ENCODE measurements around the gene TNPO3.
"Not testable (repeated sequence)": the region's sequence is repeated elsewhere in the genome, so short reads cannot be mapped to it uniquely, and the experiment has no call there.

Gene TNPO3

DNA sequence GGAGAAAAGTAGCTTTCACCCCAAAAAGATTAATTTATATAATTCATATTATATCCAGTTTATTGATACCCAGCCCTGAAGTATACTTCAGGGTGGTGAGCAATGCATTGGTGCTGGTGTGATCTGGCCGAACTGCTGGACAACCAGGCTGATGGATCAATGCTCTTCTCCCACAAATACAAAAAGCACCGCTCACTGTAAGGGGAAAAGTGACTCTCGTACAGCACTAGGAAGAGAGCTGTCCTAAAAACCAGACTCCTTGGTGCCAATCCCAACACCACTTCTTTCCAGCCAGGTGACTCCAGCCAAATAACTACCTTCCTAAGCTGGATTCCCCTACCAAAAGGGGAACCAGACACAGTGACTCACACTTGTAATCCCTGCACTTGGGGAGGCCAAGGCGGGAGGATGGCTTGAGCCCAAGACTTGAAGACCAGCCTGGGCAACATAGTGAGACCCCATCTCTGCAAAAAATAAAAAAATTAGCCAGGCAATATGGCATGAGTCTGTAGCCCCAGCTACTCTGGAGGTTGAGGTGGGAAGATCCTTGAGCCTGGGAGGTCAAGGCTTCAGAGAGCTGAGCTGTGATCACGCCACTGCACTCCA, 13.1 kb upstream of the TNPO3 start:
- no peak for DNase-seq

GRCh38 chr7:129067132-129067561, 12.2 kb upstream of the TNPO3 start:
- not testable (repeated sequence) for DNase-seq

DNA sequence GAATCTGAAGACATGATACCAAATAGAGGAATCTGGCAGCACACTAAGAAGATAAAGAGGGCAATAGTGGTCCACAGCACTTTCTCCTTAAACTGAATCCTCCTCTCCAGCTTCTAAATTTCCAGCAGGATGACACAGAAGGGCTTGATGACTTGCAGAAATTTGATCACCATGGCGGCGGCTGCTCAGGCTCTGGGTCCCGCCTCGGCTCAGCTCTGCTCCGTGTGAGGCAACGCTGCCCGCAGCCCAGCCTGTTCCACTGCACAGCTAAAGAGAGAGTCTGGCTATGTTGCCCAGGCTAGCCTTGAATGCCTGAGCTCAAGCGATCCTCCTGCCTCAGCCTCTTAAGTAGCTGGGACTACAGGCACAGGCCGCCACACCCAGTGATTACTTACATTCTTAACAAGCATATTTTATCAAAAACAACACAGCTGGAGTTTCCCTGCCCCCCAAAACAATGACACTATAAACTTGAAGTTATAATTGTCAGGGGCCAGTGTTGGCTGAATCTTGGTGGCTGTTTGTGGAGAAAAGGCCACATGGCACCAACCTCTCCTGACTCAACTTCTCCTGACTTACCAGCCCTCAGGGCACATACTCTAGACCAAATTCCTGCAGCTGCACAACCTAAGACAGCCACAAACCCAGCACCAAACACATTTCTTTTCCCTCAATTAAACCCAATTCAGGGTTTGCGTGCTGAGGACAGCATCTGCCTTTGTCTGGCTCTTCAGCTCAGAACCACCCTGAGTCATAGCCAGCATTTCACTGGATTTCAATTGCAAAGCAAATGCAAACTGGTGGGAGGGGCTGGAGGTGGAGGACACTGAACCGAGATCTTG, 11.6 kb upstream of the TNPO3 start:
- no peak for DNase-seq

- DNase-seq, result no peak
These were observed 1.1 kb upstream of the TNPO3 start for GRCh38 chr7:129055861-129056464.

GRCh38 chr7:129055294-129055816, 444 bp upstream of the TNPO3 start:
- no peak for DNase-seq

GRCh38 chr7:129053938-129054437, 923 bp downstream of the TNPO3 start:
- no peak for DNase-seq

GRCh38 chr7:129052441-129052840, 2.5 kb downstream of the TNPO3 start:
- no peak for DNase-seq

- DNase-seq, result not testable (repeated sequence)
These were observed 3.5 kb downstream of the TNPO3 start for GRCh38 chr7:129051459-129051858.

DNA sequence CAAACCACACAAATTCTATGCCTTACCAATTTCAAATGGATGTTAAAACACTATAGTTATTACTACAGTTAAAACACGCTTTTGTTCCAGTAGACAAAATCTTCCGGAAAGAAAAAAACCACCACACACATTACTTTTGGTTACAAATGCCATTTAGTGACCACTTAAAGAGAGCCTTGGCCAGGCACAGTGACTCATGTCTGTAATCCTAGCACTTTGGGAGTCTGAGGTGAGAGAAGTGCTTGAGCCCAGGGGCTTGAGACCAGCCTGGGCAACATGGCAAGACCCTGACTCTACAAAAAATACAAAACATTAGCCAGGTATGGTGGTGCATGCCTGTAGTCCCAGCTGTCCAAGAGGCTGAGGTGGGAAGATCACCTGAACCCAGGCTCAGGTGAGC, 7.2 kb downstream of the TNPO3 start:
- no peak for DNase-seq

- DNase-seq, result no peak
These were observed 9.2 kb downstream of the TNPO3 start for GRCh38 chr7:129045682-129046081.

DNA sequence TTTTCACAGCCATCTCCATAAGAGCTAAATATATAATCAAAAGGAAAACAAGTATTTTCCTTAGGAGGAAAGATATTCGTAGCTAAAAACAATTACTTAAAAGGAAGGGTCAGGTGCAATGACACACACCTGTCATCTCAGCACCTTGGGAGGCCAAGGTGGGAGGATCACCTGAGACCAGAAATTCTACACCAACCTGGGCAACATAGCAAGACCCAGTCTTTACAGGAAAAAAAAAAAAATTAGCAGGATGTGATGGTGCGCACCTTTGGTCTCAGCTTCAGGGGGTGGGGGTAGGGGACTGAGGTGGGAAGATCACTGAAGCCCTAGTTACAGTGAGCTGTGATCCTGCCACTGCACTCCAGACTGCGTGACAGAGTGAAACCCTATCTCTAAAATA, 11.9 kb downstream of the TNPO3 start:
- DNase-seq, result no peak

GRCh38 chr7:129041142-129042085, 13.5 kb downstream of the TNPO3 start:
- peak; percentile 32 for DNase-seq

DNA sequence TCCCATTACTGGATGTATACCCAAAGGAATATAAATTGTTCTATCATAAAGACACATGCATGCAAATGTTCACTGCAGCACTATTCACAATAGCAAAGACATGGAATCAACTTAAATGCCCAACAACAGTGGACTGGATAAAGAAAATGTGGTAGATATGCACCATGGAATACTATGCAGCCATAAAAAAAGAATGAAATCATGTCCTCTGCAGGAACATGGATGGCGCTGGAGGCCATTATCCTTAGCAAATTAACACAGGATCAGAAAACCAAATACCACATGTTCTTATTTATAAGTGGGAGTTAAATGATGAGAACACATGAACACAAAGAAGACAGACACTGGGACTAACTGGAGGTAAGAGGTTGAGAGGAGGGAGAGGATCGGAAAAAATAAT, 16.4 kb downstream of the TNPO3 start:
- not testable (repeated sequence) for DNase-seq

DNA sequence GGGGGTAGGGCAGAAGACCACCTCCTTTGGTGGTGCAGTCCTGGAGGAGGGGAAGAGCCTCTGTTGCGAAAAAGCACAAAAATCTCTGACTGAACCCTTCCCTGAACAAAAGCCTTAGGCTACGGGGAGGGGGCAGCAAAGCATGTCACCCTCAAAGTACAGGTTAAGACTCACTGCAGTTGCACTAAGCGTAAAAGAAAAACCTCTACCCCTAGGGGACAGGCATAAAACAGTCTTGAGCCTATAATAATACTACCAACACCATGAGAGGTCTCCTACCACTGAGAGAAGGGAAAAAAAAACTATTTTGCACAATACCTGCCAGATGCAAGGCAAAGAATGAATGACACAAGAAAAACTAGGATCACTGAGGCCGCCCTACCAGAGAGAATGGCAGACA, 17.3 kb downstream of the TNPO3 start:
- DNase-seq, result no peak

GRCh38 chr7:129032017-129032416, 22.9 kb downstream of the TNPO3 start:
- no peak for DNase-seq

- DNase-seq, result no peak
These were observed 24.5 kb downstream of the TNPO3 start for GRCh38 chr7:129030440-129030839.

DNA sequence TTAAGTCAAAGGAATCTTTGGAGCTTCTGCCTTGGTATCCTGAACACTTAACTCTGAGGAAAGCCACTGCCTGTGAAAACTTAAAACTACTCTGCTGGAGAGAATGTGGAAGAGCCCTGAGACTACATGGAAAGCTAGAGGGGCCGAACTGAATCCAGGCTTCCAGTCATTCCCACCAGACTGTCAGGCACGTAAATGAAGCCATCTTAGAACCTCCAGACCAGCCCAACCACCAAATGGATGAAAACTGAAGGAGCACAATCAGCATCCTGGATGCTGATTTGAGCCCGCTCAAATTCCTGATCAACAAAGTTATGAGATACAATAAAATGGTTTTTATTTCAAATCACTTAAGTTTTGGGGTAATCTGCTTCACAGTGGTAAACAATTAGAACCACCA, 30.8 kb downstream of the TNPO3 start:
- DNase-seq, result no peak

- no peak for DNase-seq
These were observed 33.3 kb downstream of the TNPO3 start for GRCh38 chr7:129021656-129022055.

DNA sequence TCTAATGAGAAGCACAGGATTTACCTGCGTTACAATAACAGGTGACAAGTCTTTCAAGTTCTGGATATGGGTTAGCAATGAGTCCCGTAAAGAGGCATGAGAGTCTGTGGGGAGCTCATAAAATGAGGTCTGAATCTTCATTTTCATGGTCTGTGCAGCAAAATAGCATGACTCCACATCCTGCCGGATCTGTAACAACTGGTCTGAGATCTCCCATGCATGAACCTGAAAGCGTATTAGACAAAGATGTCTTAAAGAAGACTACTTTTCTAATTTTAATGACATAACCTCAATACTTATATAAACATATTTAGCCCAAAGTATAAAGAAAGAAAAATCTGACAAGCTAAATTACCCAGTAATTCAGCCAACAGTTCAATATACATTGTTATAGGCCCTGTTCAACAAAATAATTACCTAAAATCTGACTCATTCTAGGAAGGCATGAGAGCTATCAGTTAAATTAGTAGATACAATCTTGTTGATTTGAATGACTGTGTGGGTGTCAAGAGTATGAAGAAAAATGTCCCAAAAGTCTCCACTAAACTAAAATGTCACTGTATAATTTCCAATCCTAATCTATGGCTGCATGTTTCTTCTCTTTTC, 36.9 kb downstream of the TNPO3 start:
- no peak for DNase-seq

DNA sequence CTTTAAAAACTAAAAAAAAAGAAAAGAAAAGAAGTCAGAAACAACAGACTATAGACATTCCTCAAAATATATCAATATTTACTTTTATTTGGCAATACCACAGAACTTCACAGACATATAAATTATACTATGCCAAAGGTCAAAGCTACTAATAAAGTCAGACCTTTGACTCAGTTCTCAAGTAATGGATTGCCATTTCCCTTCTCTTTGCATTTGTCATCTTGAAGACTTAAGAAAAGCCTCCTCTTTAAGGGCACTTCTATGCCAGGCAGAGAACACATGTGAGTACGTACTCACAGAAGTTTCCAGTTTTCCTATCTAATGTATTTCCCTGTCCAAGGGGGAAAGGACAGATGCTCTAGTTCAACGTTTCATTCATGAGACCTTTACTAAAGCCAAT, 37.6 kb downstream of the TNPO3 start:
- no peak for DNase-seq

DNA sequence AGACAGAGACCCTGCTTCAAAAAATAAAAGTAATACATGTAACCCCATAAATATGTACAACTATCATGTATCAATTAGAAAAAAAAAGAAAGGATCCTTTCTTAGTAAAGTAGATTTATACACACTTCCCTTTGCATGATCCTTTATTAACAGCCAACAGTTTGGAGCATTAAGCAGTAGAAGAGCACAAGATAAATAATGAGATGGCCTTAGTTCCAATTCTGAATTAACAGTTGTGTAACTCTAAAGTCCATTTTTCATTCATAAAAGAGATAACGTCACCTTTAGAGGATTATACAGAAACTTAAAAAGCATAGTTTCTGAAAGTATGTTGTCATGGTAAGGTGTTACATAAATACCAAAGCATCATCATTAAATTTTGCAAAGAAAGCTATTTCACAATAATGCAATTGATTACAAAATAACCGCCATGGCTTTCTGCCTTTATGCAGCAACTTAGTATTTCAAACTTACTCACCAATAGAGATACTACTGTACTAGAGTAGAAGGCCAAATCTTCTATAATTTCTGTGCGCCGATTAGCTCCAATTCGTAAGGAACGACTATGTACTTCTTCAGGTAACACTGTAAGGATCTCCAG, 40.3 kb downstream of the TNPO3 start:
- DNase-seq, result no peak

Measured in activated CD4-positive, alpha-beta T cell treated with anti-CD3 and anti-CD28 coated beads, Interleukin-2, Interleukin-6, amounts not matched to agents 100 ng/mL and 50 ng/mL, durations not matched to agents 16 hours and 8 hours (primary cell).